ENCODE results near the gene TNRC18.
A peak's percentile ranks its signal among the peaks of the same experiment; 100 is the strongest.

The TNRC18 gene

DNA sequence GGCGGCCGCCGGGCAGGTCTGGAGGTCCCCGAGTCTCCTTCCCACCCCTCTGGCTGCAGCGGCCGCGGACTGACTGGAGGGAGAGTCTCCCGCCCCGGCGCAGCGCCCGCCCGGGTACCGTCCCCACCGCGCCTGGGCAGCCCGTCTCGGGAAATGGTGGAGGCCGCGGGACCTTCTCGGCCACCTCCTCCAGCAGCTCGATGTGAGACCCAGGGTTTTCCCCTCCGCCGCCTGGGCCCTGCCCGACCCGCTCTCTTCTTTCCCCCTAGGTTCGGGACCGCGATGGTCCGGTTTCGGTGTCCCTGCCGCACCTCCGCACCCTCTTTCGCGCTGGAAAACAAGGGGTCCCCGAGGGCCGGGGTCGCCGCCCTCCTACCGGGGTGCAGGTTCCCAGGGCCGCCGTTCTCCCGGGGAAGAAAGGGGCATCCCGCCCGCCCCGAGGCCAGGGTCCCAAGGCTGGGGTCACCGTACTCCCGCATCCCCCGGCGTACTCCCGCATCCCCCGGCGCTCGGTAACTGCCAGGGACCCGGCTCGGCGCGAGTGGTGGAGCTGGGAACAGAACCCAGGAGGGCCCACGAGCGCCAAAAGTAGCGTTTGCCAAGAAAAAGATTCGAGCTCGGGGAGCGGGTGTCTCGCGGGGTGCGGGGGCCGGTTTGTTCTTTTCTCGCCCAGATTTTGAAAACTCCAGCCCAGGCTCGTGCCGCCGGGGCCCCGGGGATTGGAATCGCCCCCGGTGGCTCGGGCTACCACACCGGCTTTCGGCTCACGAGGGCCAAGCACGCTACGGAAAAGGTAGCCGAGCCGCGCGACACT, 3.4 kb downstream of the TNRC18 start:
- TF ChIP-seq, protein P1, sequence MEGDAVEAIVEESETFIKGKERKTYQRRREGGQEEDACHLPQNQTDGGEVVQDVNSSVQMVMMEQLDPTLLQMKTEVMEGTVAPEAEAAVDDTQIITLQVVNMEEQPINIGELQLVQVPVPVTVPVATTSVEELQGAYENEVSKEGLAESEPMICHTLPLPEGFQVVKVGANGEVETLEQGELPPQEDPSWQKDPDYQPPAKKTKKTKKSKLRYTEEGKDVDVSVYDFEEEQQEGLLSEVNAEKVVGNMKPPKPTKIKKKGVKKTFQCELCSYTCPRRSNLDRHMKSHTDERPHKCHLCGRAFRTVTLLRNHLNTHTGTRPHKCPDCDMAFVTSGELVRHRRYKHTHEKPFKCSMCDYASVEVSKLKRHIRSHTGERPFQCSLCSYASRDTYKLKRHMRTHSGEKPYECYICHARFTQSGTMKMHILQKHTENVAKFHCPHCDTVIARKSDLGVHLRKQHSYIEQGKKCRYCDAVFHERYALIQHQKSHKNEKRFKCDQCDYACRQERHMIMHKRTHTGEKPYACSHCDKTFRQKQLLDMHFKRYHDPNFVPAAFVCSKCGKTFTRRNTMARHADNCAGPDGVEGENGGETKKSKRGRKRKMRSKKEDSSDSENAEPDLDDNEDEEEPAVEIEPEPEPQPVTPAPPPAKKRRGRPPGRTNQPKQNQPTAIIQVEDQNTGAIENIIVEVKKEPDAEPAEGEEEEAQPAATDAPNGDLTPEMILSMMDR (IDR thresholded peaks at IDR 0.05; ENCODE audit: borderline replicate concordance, control extremely low read depth, extremely low read depth, insufficient read depth, missing control alignments): no peak
- in situ Hi-C loops (cut with MboI; ENCODE audit: low sequenced_read_pairs, unreplicated experiment): no loop called here
- DNase-seq (ENCODE audit: low spot score): peak; percentile 55

DNA sequence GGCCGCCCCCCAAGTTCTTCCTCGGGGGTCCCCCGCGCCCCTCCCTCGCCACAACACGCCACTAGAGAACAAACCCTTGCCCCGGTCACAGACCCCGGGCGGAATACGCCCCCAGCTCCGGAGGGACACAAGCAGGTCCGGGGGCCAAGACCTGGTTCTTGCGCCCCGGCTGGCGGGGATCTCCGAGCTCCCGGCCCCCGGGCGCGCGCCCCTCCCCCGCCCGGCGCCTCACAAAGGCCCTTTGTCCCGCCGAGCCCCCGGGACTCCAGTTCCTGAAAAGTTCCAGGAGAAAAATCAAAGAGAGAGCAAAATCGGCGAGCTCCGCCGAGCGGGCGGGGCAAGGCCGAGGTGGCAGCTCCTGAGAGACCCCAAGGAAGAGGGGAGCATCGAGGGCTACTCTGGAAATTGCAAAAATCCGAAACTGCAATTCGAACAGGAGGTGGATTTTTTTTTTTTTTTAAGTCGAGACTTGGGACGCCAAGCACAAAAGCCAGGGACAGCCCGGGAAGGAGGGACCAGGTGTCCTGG, 4.0 kb downstream of the TNRC18 start:
- DNase-seq (ENCODE audit: low spot score): peak; percentile 25
- in situ Hi-C loops (cut with MboI; ENCODE audit: low sequenced_read_pairs, unreplicated experiment): no loop called here
- TF ChIP-seq, protein P1 (IDR thresholded peaks at IDR 0.05; ENCODE audit: borderline replicate concordance, control extremely low read depth, extremely low read depth, insufficient read depth, missing control alignments): no peak

DNA sequence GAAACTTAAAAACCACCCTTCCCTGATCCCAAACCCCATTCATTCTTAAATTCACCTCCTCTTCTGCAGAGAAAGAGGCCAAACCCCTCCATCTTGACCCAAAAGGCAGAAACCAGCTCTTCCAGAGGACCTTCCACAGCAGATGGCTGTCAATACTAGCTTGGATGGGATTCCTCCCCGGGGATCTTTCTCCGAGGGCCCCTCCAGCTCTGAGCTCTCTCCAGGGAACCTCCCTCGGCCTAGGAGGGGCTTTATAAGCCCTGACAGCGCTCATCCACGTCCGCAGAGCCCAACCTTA, 5.4 kb downstream of the TNRC18 start:
- in situ Hi-C loops (cut with MboI; ENCODE audit: low sequenced_read_pairs, unreplicated experiment): no loop called here
- TF ChIP-seq, protein P1 (IDR thresholded peaks at IDR 0.05; ENCODE audit: borderline replicate concordance, control extremely low read depth, extremely low read depth, insufficient read depth, missing control alignments): no peak

DNA sequence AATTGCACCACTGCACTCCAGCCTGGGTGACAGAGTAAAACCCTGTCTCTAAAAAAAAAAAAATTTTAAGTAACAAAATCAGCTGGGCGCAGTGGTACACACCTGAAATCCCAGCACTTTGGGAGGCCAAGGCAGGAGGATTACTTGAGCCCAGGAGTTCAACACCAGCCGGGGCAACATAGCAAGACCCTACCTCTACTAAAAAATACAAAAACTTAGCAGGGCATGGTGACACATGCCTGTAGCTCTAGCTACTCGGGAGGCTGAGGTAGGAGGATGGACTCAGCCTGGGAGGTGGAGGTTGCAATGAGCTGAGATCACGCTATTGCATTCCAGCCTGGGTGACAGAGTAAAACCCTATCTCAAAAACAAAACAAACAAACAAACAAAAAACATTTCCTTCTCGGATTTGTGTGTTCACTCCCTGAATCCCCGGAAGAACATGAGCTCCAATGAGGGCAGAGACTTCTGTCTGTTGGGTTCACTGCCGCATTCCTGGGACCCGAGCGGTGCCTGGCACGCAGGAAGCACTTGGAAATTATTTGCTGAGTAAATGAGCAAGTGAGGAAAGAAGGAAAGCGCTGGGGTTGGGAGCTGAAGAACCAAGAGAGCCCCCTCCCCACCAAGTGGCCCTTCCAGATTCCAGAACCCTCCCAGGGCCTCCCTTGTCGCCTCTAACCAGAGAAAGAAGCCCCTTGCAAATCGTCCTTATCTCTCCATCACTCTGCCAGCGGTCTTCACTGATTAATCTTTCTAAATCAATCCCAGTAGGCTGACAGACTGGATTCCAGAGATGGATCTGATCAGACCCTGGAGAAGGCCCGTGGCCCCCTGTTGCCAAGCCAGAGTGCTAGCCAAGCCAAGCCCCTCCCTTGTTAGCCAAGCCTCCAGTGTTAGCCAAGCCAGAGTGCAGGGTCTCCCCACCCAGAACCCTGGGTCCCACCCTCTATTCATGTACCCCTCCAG, 6.2 kb downstream of the TNRC18 start:
- in situ Hi-C loops (cut with MboI; ENCODE audit: low sequenced_read_pairs, unreplicated experiment): no loop called here
- TF ChIP-seq, protein P1 (IDR thresholded peaks at IDR 0.05; ENCODE audit: borderline replicate concordance, control extremely low read depth, extremely low read depth, insufficient read depth, missing control alignments): no peak
- DNase-seq (ENCODE audit: low spot score): peak; percentile 7

More for the DNA sequence above, 5.4 kb downstream of the TNRC18 start:
- peak; percentile 6 for DNase-seq (ENCODE audit: low spot score)

DNA sequence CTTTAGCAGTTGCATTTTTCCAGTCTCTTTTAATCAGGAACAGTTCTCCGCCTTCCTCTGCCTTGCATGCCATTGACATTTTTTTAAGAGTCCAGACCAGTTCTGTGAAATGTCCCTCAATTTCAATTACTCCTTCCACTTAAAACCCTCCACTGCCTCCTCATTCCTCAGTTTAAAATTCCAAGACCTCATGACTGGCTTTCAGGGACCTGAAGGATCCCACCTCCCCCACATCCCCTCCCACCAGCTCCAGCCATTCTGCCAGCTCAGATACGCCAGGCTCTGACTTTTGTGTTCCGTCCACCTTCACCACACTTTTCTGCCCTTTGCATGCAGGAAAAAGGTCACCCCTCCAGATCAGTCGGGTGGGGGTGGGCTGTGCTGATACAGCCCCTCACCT, 8.7 kb downstream of the TNRC18 start:
- in situ Hi-C loops (cut with MboI; ENCODE audit: low sequenced_read_pairs, unreplicated experiment): no loop called here
- DNase-seq (ENCODE audit: low spot score): no peak
- TF ChIP-seq, protein P1 (IDR thresholded peaks at IDR 0.05; ENCODE audit: borderline replicate concordance, control extremely low read depth, extremely low read depth, insufficient read depth, missing control alignments): no peak

- TF ChIP-seq, protein P1 (IDR thresholded peaks at IDR 0.05; ENCODE audit: borderline replicate concordance, control extremely low read depth, extremely low read depth, insufficient read depth, missing control alignments): no peak
- DNase-seq (ENCODE audit: low spot score): no peak
- in situ Hi-C loops (cut with MboI; ENCODE audit: low sequenced_read_pairs, unreplicated experiment): no loop called here
These were observed 10.2 kb downstream of the TNRC18 start for GRCh38 chr7:5413449-5413786.
